Measurements from ENCODE around the gene SUPT4H1.

SUPT4H1 gene

GRCh38 chr17:58308173-58308984 is 43.6 kb downstream of the SUPT4H1 start:
- Histone ChIP-seq H2BK15ac (ENCODE audit: low read depth, poor library complexity, severe bottlenecking) (no peak overlapping the region), H4K8ac (ENCODE audit: low read length) (no peak overlapping the region), H3K79me1 (replicated peaks; ENCODE audit: low read length, poor library complexity, severe bottlenecking) (no peaks in the 10 kb centered on the region), H3K23ac (ENCODE audit: low read length in 2 of 2) (no peak overlapping the region), H2BK120ac (ENCODE audit: low read depth, low read length) (no peak overlapping the region), H3K4me2 (ENCODE audit: low read length, poor library complexity, severe bottlenecking) (no peak overlapping the region), H2AFZ (ENCODE audit: low read depth, low read length) (no peak overlapping the region), H3K36me3 (ENCODE audit: control insufficient read depth in 1 of 2, insufficient read depth in 2 of 2, low read depth in 1 of 2, low read length in 2 of 2) (no peaks in the 10 kb centered on the region), H3K9ac (ENCODE audit: low read length) (no peak overlapping the region), H2BK5ac (ENCODE audit: low read depth, low read length, poor library complexity, severe bottlenecking) (no peak overlapping the region), H3K27ac (ENCODE audit: low read length, poor library complexity, severe bottlenecking) (no peak overlapping the region), H3K4me1 (ENCODE audit: control insufficient read depth, insufficient read depth, low read depth, low read length) (no peaks in the 10 kb centered on the region), H4K91ac (ENCODE audit: low read length) (no peak overlapping the region), H3K9me3 (ENCODE audit: control insufficient read depth, low read length) (no peaks in the 10 kb centered on the region), H3K4ac (ENCODE audit: low read depth in 1 of 2, low read length in 2 of 2) (no peak overlapping the region), H2AK5ac (ENCODE audit: low read length, severe bottlenecking) (no peak overlapping the region), H3K18ac (ENCODE audit: low read depth in 1 of 2, low read length in 2 of 2) (no peak overlapping the region), H3K4me3 (ENCODE audit: insufficient read depth in 1 of 2, low read depth in 1 of 2, low read length in 2 of 2) (no peak overlapping the region), H3K14ac (ENCODE audit: low read length in 2 of 2) (no peak overlapping the region), H2BK12ac (ENCODE audit: low read length in 2 of 2) (no peak overlapping the region), H3K27me3 (ENCODE audit: control insufficient read depth in 1 of 2, insufficient read depth in 1 of 2, low read length in 2 of 2) (peaks cover 23 to 49% of the 10 kb centered on the region in 2 experiments)
- DNase-seq = no peak
- 72% methylated on average over 32 of the region's 32 CpGs for WGBS

DNA sequence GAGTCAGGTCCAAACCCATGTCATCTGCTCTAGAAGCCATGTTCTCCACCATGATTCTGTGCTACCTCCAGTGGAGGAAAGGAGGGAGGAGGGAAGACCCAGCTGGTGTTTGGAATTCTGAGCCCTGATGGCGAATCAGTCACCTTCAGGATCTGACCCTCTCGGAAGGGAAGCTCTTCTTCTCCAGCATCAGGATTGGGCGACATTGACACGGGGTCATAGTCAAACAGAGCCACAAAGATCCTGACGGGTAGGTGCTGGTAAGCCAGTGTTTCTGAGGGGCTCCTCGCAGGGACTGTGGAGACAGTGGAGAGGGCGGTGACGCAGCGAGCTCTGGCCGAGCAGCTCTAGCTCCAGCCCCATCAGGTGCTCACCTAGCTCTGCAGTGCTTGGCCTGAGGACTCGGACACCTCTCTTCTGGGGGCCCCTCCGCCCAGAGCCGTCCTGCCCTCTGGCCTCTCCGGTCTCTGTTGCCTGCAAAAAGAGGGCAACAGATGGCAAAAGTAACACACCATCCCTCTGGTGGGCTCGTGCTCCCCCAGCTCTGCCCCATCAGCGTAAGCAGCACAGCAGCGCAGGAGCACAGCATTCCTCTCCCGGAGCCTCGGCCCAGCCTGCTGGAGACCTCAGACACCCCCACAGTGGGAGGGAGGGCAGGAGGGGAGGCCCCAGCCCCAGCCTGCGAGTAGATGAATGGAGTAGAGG is 44.4 kb downstream of the SUPT4H1 start:
- Histone ChIP-seq H2BK15ac (ENCODE audit: low read depth, poor library complexity, severe bottlenecking) (no peak overlapping the region), H3K4me2 (ENCODE audit: low read length, poor library complexity, severe bottlenecking) (no peak overlapping the region)
- 87% methylated on average over 20 of the region's 20 CpGs for WGBS

GRCh38 chr17:58306131-58306951 is 45.7 kb downstream of the SUPT4H1 start:
- Histone ChIP-seq H3K27ac (ENCODE audit: low read length, poor library complexity, severe bottlenecking) (no peak overlapping the region), H2BK15ac (ENCODE audit: low read depth, poor library complexity, severe bottlenecking) (no peak overlapping the region), H2AK5ac (ENCODE audit: low read length, severe bottlenecking) (no peak overlapping the region), H3K27me3 (ENCODE audit: control insufficient read depth in 1 of 2, insufficient read depth in 1 of 2, low read length in 2 of 2) (peaks cover 31 to 66% of the 10 kb centered on the region in 2 experiments), H3K79me1 (replicated peaks; ENCODE audit: low read length, poor library complexity, severe bottlenecking) (no peaks in the 10 kb centered on the region), H3K9ac (ENCODE audit: low read length) (no peak overlapping the region), H3K36me3 (ENCODE audit: control insufficient read depth in 1 of 2, insufficient read depth in 2 of 2, low read depth in 1 of 2, low read length in 2 of 2) (no peaks in the 10 kb centered on the region), H2BK5ac (ENCODE audit: low read depth, low read length, poor library complexity, severe bottlenecking) (no peak overlapping the region), H3K4me1 (ENCODE audit: control insufficient read depth, insufficient read depth, low read depth, low read length) (no peaks in the 10 kb centered on the region), H3K18ac (ENCODE audit: low read depth in 1 of 2, low read length in 2 of 2) (no peak overlapping the region), H3K4me2 (ENCODE audit: low read length, poor library complexity, severe bottlenecking) (no peak overlapping the region), H3K4me3 (ENCODE audit: insufficient read depth in 1 of 2, low read depth in 1 of 2, low read length in 2 of 2) (no peak overlapping the region), H3K14ac (ENCODE audit: low read length in 2 of 2) (no peak overlapping the region), H3K9me3 (ENCODE audit: control insufficient read depth, low read length) (no peaks in the 10 kb centered on the region), H4K8ac (ENCODE audit: low read length) (no peak overlapping the region), H2AFZ (ENCODE audit: low read depth, low read length) (no peak overlapping the region), H2BK12ac (ENCODE audit: low read length in 2 of 2) (no peak overlapping the region), H4K91ac (ENCODE audit: low read length) (no peak overlapping the region), H2BK120ac (ENCODE audit: low read depth, low read length) (no peak overlapping the region), H3K23ac (ENCODE audit: low read length in 2 of 2) (no peak overlapping the region), H3K4ac (ENCODE audit: low read depth in 1 of 2, low read length in 2 of 2) (no peak overlapping the region)
- DNase-seq = no peak
- 84% methylated on average over 19 of the region's 19 CpGs for WGBS

More for the DNA sequence above, 44.4 kb downstream of the SUPT4H1 start:
- Histone ChIP-seq H3K27me3 (ENCODE audit: control insufficient read depth in 1 of 2, insufficient read depth in 1 of 2, low read length in 2 of 2) (peaks cover 28 to 56% of the 10 kb centered on the region in 2 experiments), H3K4me3 (ENCODE audit: insufficient read depth in 1 of 2, low read depth in 1 of 2, low read length in 2 of 2) (no peak overlapping the region), H3K4me1 (ENCODE audit: control insufficient read depth, insufficient read depth, low read depth, low read length) (no peaks in the 10 kb centered on the region), H3K27ac (ENCODE audit: low read length, poor library complexity, severe bottlenecking) (no peak overlapping the region), H2AFZ (ENCODE audit: low read depth, low read length) (no peak overlapping the region), H3K9ac (ENCODE audit: low read length) (no peak overlapping the region), H3K23ac (ENCODE audit: low read length in 2 of 2) (no peak overlapping the region), H2AK5ac (ENCODE audit: low read length, severe bottlenecking) (no peak overlapping the region), H3K18ac (ENCODE audit: low read depth in 1 of 2, low read length in 2 of 2) (no peak overlapping the region), H2BK5ac (ENCODE audit: low read depth, low read length, poor library complexity, severe bottlenecking) (no peak overlapping the region), H3K79me1 (replicated peaks; ENCODE audit: low read length, poor library complexity, severe bottlenecking) (no peaks in the 10 kb centered on the region), H3K4ac (ENCODE audit: low read depth in 1 of 2, low read length in 2 of 2) (no peak overlapping the region), H3K36me3 (ENCODE audit: control insufficient read depth in 1 of 2, insufficient read depth in 2 of 2, low read depth in 1 of 2, low read length in 2 of 2) (no peaks in the 10 kb centered on the region), H3K14ac (ENCODE audit: low read length in 2 of 2) (no peak overlapping the region), H2BK12ac (ENCODE audit: low read length in 2 of 2) (no peak overlapping the region), H2BK120ac (ENCODE audit: low read depth, low read length) (no peak overlapping the region), H4K91ac (ENCODE audit: low read length) (no peak overlapping the region), H3K9me3 (ENCODE audit: control insufficient read depth, low read length) (no peaks in the 10 kb centered on the region), H4K8ac (ENCODE audit: low read length) (no peak overlapping the region)
- DNase-seq = no peak

- no peak overlapping the region for H3K4ac ChIP-seq (ENCODE audit: low read depth in 1 of 2, low read length in 2 of 2)
- H3K9ac ChIP-seq (ENCODE audit: low read length) = no peak overlapping the region
- H2BK5ac ChIP-seq (ENCODE audit: low read depth, low read length, poor library complexity, severe bottlenecking) = no peak overlapping the region
- H3K4me3 ChIP-seq (ENCODE audit: insufficient read depth in 1 of 2, low read depth in 1 of 2, low read length in 2 of 2) = no peak overlapping the region
- H3K9me3 ChIP-seq (ENCODE audit: control insufficient read depth, low read length) = no peaks in the 10 kb centered on the region
- H4K8ac ChIP-seq (ENCODE audit: low read length) = no peak overlapping the region
- 73% methylated on average over 8 of the region's 8 CpGs for WGBS
- peaks cover 32 to 69% of the 10 kb centered on the region in 2 experiments for H3K27me3 ChIP-seq (ENCODE audit: control insufficient read depth in 1 of 2, insufficient read depth in 1 of 2, low read length in 2 of 2)
- no peaks in the 10 kb centered on the region for H3K36me3 ChIP-seq (ENCODE audit: control insufficient read depth in 1 of 2, insufficient read depth in 2 of 2, low read depth in 1 of 2, low read length in 2 of 2)
- no peak overlapping the region for H2BK15ac ChIP-seq (ENCODE audit: low read depth, poor library complexity, severe bottlenecking)
- no peak overlapping the region for H3K14ac ChIP-seq (ENCODE audit: low read length in 2 of 2)
- no peak overlapping the region for H2BK120ac ChIP-seq (ENCODE audit: low read depth, low read length)
- H3K4me2 ChIP-seq (ENCODE audit: low read length, poor library complexity, severe bottlenecking) = no peak overlapping the region
- DNase-seq = no peak
- no peak overlapping the region for H3K27ac ChIP-seq (ENCODE audit: low read length, poor library complexity, severe bottlenecking)
- no peak overlapping the region for H3K23ac ChIP-seq (ENCODE audit: low read length in 2 of 2)
- H2AK5ac ChIP-seq (ENCODE audit: low read length, severe bottlenecking) = no peak overlapping the region
- H3K4me1 ChIP-seq (ENCODE audit: control insufficient read depth, insufficient read depth, low read depth, low read length) = no peaks in the 10 kb centered on the region
- no peak overlapping the region for H4K91ac ChIP-seq (ENCODE audit: low read length)
- H3K79me1 ChIP-seq (replicated peaks; ENCODE audit: low read length, poor library complexity, severe bottlenecking) = no peaks in the 10 kb centered on the region
- H2BK12ac ChIP-seq (ENCODE audit: low read length in 2 of 2) = no peak overlapping the region
- H3K18ac ChIP-seq (ENCODE audit: low read depth in 1 of 2, low read length in 2 of 2) = no peak overlapping the region
- no peak overlapping the region for H2AFZ ChIP-seq (ENCODE audit: low read depth, low read length)
These were observed 46.4 kb downstream of the SUPT4H1 start for GRCh38 chr17:58305626-58306025.

Measured in mesenchymal stem cell (in vitro differentiated cells and primary cell).